Natural killer cell (primary cell): ENCODE results near the gene PNMA6F. TPM values are rescaled to one million over a fixed set of nuclear protein-coding genes. Genes with fewer than 3 reads are reported as not detected.

Experiments used
- ATAC-seq, 3 donors: fragments of 150-1000 bp in 2 of 3; fragments of 200-7000 bp in 1 of 3; cut with Tn5 transposase; 1 replicate in 1 of 3; 2 replicates in 2 of 3; pipeline ENCODE4 v1.10.0; 2021; ENCODE audit warnings: mild to moderate bottlenecking in 2 of 3, moderate library complexity in 2 of 3
- DNase-seq, 2 donors: peaks; one replicate each; pipeline versions ENCODE4 v3.0.0 to v3.0.0-alpha.2; 2013 to 2021; ENCODE audit warnings: mixed read lengths in 1 of 2
- H3K27ac ChIP-seq: one replicate; pipeline ENCODE4 v1.5.1; 2013; ENCODE audit warnings: mild to moderate bottlenecking, low read length
- H3K27me3 ChIP-seq: one replicate; pipeline ENCODE4 v1.6.1; 2013; ENCODE audit warnings: low read length; ENCODE audit not compliant: control insufficient read depth, insufficient read depth
- H3K36me3 ChIP-seq: one replicate; pipeline ENCODE4 v1.6.1; 2013; ENCODE audit warnings: low read length; ENCODE audit not compliant: control insufficient read depth, insufficient read depth
- H3K4me1 ChIP-seq: one replicate; pipeline ENCODE4 v1.6.1; 2013; ENCODE audit warnings: low read length; ENCODE audit not compliant: control insufficient read depth, insufficient read depth
- H3K4me3 ChIP-seq: one replicate; pipeline ENCODE4 v1.5.1; 2013; ENCODE audit warnings: low read length
- H3K9me3 ChIP-seq: one replicate; pipeline ENCODE4 v1.6.1; 2013; ENCODE audit warnings: low read length; ENCODE audit not compliant: control insufficient read depth, insufficient read depth
- H3K27ac Mint-ChIP-seq, 2 donors: one replicate each; pipeline ENCODE4 v1.8.0; 2022; ENCODE audit warnings: mild to moderate bottlenecking in 2 of 2, mixed read lengths in 2 of 2, moderate library complexity in 1 of 2
- H3K27me3 Mint-ChIP-seq, 2 donors: one replicate each; pipeline ENCODE4 v1.8.0; 2022; ENCODE audit warnings: low read depth in 2 of 2, mixed read lengths in 2 of 2
- H3K36me3 Mint-ChIP-seq: one replicate; pipeline ENCODE4 v1.8.0; 2022; ENCODE audit warnings: mixed read lengths
- H3K4me1 Mint-ChIP-seq, 2 donors: one replicate each; pipeline ENCODE4 v1.8.0; 2022; ENCODE audit warnings: mixed read lengths in 2 of 2
- H3K4me3 Mint-ChIP-seq: one replicate; pipeline ENCODE4 v1.8.0; 2022; ENCODE audit warnings: mild to moderate bottlenecking, moderate library complexity, mixed read lengths
- H3K9me3 Mint-ChIP-seq, 2 donors: one replicate each; pipeline ENCODE4 v1.8.0; 2022; ENCODE audit warnings: mixed read lengths in 2 of 2
- WGBS: methylation state at CpG from one replicate; pipeline ENCODE4 v1.1.7; 2013; ENCODE audit warnings: missing lambda C conversion rate; ENCODE audit not compliant: insufficient coverage; 5-methylcytosine and 5-hydroxymethylcytosine counted together
- intact Hi-C: fragments of 100-400 bp; cut with micrococcal nuclease; formaldehyde crosslinking; loops from one replicate; pipeline ENCODE4 v1.14.2; 2022
- total RNA-seq, 4 donors: library from RNA; stranded (reverse); fragments of 120-200 nt in 1 of 4; gene quantifications; one replicate each; pipeline versions ENCODE4 v1.2.3 to v1.2.4, GENCODE V29; 2013 to 2022
- TF ChIP-seq, protein P1 (sequence below): fragments of 200-600 bp; IDR thresholded peaks from one replicate; pipeline ENCODE4 v1.8.0; 2022; ENCODE audit warnings: antibody characterized with exemption

PNMA6F gene
- total RNA-seq, 3 donors from 2014 or later (not counting 1 experiment from before 2014, with no cell fraction given) = not detected

DNA sequence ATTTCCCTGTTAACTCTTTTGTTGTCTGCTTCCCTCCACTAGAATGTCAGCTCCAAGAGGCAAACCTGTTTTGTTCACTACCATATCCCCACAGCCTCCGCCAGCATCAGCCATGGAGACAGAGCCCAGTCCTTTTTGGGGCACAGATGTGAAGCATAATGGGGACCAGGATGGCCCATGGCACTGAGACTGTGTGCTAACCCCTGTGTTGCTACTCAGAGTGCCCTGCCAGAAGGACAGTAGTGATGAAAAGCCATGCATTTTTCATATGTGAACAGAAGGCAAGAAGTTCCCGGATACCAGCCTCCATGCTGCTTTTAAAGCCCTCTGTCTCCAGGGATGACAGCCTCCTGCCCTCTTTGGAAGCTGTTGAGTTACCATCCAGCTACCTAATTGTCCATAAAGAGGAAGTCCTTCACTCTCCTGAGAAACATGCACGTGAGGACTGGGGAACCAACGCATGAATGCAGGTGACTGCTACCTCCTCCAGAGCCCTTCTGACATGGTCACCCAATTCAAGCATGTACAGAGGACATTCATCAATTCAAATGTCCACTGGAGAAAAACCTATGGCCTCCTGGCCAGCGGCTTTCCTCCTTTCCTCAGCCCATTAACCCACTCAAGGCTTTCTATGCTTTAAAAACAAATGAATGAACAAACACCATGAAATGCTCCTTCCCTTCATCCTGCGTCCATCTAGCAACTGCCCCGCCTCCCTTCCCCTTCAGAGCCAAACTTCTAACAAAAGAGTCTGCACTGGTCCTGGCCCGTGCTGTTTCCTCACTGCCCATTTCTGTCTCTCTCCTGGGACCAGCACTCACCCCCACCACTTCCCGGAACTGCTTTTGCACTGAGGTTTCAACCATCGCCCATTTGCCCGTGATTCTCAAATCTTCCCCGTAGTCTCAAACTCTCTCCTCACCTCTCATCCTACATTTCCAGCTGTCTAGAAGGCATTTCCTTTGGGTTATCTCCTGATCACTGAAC lies 18.0 kb downstream of the PNMA6F start:
- Histone ChIP-seq H3K9me3 (no peaks in the 10 kb centered on the region), H3K36me3 (no peaks in the 10 kb centered on the region), H3K27me3 (no peaks in the 10 kb centered on the region), H3K4me3 (no peak overlapping the region), H3K4me1 (no peaks in the 10 kb centered on the region), H3K27ac (no peak overlapping the region)
- H3K4me3 Mint-ChIP-seq = no peak overlapping the region
- intact Hi-C loops = no loop called here
- no peaks in the 10 kb centered on the region for H3K4me1 Mint-ChIP-seq
- no peaks in the 10 kb centered on the region for H3K9me3 Mint-ChIP-seq
- DNase-seq (no peak), ATAC-seq (no peak)
- TF ChIP-seq, protein P1, sequence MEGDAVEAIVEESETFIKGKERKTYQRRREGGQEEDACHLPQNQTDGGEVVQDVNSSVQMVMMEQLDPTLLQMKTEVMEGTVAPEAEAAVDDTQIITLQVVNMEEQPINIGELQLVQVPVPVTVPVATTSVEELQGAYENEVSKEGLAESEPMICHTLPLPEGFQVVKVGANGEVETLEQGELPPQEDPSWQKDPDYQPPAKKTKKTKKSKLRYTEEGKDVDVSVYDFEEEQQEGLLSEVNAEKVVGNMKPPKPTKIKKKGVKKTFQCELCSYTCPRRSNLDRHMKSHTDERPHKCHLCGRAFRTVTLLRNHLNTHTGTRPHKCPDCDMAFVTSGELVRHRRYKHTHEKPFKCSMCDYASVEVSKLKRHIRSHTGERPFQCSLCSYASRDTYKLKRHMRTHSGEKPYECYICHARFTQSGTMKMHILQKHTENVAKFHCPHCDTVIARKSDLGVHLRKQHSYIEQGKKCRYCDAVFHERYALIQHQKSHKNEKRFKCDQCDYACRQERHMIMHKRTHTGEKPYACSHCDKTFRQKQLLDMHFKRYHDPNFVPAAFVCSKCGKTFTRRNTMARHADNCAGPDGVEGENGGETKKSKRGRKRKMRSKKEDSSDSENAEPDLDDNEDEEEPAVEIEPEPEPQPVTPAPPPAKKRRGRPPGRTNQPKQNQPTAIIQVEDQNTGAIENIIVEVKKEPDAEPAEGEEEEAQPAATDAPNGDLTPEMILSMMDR = no peak
- H3K27me3 Mint-ChIP-seq = peaks cover 19 to 38% of the 10 kb centered on the region in 2 donors
- 61% methylated on average over 12 of the region's 12 CpGs for WGBS
- H3K36me3 Mint-ChIP-seq = no peaks in the 10 kb centered on the region
- H3K27ac Mint-ChIP-seq = no peak overlapping the region

DNA sequence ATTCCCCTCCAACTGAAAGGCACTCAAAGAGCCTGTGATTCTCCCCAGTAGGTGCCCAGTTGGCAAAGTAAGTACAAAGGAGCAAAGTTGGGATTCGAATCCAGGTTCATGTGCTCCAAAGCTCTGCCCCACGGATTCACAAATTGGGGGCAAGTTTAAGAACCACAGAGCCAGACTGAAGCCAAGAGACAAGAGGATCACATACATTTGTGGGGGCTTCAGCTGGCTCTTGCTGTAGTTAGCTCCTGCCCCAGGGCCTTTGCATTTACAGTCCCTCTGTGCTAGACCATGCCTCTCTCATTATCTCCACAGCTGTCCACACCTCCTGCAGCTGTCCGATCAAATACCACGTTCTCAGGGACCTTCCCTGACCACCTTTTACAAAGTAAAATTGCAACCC lies 18.8 kb downstream of the PNMA6F start:
- Histone ChIP-seq H3K4me3 (no peak overlapping the region), H3K27ac (no peak overlapping the region), H3K4me1 (no peaks in the 10 kb centered on the region), H3K27me3 (no peaks in the 10 kb centered on the region), H3K36me3 (no peaks in the 10 kb centered on the region), H3K9me3 (no peaks in the 10 kb centered on the region)
- TF ChIP-seq, protein P1 = no peak
- intact Hi-C loops = no loop called here
- no peak overlapping the region for H3K27ac Mint-ChIP-seq
- no peaks in the 10 kb centered on the region for H3K36me3 Mint-ChIP-seq
- peaks cover 21 to 45% of the 10 kb centered on the region in 2 donors for H3K27me3 Mint-ChIP-seq
- 78% methylated on average over 4 of the region's 4 CpGs for WGBS
- no peaks in the 10 kb centered on the region for H3K9me3 Mint-ChIP-seq
- no peak for ATAC-seq
- no peak overlapping the region for H3K4me3 Mint-ChIP-seq
- DNase-seq = no peak
- H3K4me1 Mint-ChIP-seq = no peaks in the 10 kb centered on the region

DNA sequence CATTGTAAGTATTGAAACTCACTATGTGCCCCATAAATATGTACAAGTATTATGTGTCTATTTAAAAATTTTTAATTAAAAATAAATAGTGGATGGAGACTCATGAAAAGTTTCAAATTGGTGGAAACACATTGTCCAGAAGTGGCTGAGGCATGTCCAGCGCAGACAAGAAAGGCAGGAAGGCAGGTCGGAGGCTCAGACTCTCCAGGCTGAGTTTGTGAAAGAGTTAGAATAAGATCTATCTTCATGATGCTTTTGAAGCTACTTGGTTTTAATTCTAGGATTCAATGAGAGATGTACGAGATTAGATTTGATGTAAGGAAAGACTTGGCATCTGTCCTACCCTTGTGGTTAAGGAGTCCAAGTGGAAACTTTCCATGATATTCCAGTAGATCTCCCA lies 19.8 kb downstream of the PNMA6F start:
- DNase-seq (no peak), ATAC-seq (no peak)
- Histone ChIP-seq H3K4me1 (no peaks in the 10 kb centered on the region), H3K9me3 (no peaks in the 10 kb centered on the region), H3K27me3 (no peaks in the 10 kb centered on the region), H3K27ac (no peak overlapping the region), H3K36me3 (no peaks in the 10 kb centered on the region), H3K4me3 (no peak overlapping the region)
- Mint-ChIP-seq H3K9me3 (no peaks in the 10 kb centered on the region), H3K36me3 (no peaks in the 10 kb centered on the region), H3K27ac (no peak overlapping the region), H3K4me3 (no peak overlapping the region), H3K4me1 (no peaks in the 10 kb centered on the region), H3K27me3 (peaks cover 21 to 48% of the 10 kb centered on the region in 2 donors)
- TF ChIP-seq, protein P1 = no peak
- WGBS = 84% methylated on average over 3 of the region's 3 CpGs
- intact Hi-C loops = no loop called here
